MM.1S (cell line): ENCODE results near the gene BICDL2.

Experiments used
- CTCF ChIP-seq: fragments of 300-600 bp; sonication (generic); IDR thresholded peaks from 2 replicates; pipeline ENCODE4 v1.5.1; 2016; ENCODE audit warnings: antibody characterized with exemption, low read length, mixed read lengths
- EZH2 ChIP-seq: fragments of 300-600 bp; sonication (generic); optimal IDR thresholded peaks from 2 replicates; pipeline ENCODE3; 2017; ENCODE audit warnings: low read depth, mild to moderate bottlenecking, antibody characterized with exemption, low read length, mixed read lengths
- EZH2phosphoT487 ChIP-seq: fragments of 300-600 bp; sonication (generic); IDR thresholded peaks from 2 replicates; pipeline ENCODE4 v1.6.1; 2018; ENCODE audit warnings: antibody characterized with exemption, low read length

GRCh38 chr16:3007957-3008689 is 28.6 kb downstream of the BICDL2 start:
- TF ChIP-seq EZH2 (no peak), CTCF (no peak), EZH2phosphoT487 (no peak)
